Bronchial epithelial cell (primary cell): Measurements from ENCODE around the gene PDXDC1. TPM values are rescaled to one million over a fixed set of nuclear protein-coding genes. Genes with fewer than 3 reads are reported as not detected.
A peak's percentile ranks its signal among the peaks of the same experiment; 100 is the strongest.
"Not testable (repeated sequence)": the region's sequence is repeated elsewhere in the genome, so short reads cannot be mapped to it uniquely, and the experiment has no call there.

Experiments
- DNase-seq: peaks from one replicate; pipeline ENCODE4 v3.0.0-alpha.2; 2010; ENCODE audit warnings: low read depth
- FAIRE-seq: peaks from 2 replicates; lab custom pipeline; 2011; peaks lifted over from hg19 to GRCh38; lab: Jason Lieb, UNC
- H3K27me3 ChIP-seq: 2 replicates; pipeline ENCODE4 v1.5.1; 2011; ENCODE audit warnings: low read length; ENCODE audit not compliant: control insufficient read depth, insufficient read depth
- H3K36me3 ChIP-seq: 2 replicates; pipeline ENCODE4 v1.5.1; 2011; ENCODE audit warnings: low read length; ENCODE audit not compliant: control insufficient read depth, insufficient read depth
- H3K4me3 ChIP-seq: 2 replicates; pipeline ENCODE4 v1.5.1; 2011; ENCODE audit warnings: mild to moderate bottlenecking, low read depth, low read length, control low read depth
- CTCF ChIP-seq: IDR thresholded peaks from 2 replicates; pipeline ENCODE4 v1.5.1; 2011; ENCODE audit warnings: mild to moderate bottlenecking, moderate library complexity, low read length, control low read depth, inconsistent platforms; ENCODE audit not compliant: insufficient read depth, severe bottlenecking
- total RNA-seq: library from RNA; depleted of rRNA; stranded (reverse); fragments of >200 nt; gene quantifications from 2 replicates; pipeline ENCODE4 v1.2.1, GENCODE V29; 2014

The PDXDC1 gene
- 71.9 and 75.1 TPM in 2 replicates for total RNA-seq

- not testable (repeated sequence) for H3K36me3 ChIP-seq, FAIRE-seq, H3K27me3 ChIP-seq
- peak; percentile 87 for DNase-seq
- peak within 1 kb of the TSS; percentile 98 for H3K4me3 ChIP-seq
Measured at GRCh38 chr16:14974656-14975417, at the start of gene PDXDC1. TSS of gene PDXDC1 (plus strand) at chr16:14975026. CDS start at chr16:14975200, 174 bp downstream.

- DNase-seq, H3K27me3 ChIP-seq, H3K4me3 ChIP-seq, FAIRE-seq, H3K36me3 ChIP-seq: not testable (repeated sequence)
Measured at GRCh38 chr16:14928064-14928714, 46.6 kb upstream of the PDXDC1 start.

GRCh38 chr16:14929176-14929575, 45.6 kb upstream of the PDXDC1 start:
- not testable (repeated sequence) for H3K4me3 ChIP-seq, H3K27me3 ChIP-seq, FAIRE-seq, H3K36me3 ChIP-seq, DNase-seq

- not testable (repeated sequence) for H3K27me3 ChIP-seq, DNase-seq, H3K4me3 ChIP-seq, FAIRE-seq, H3K36me3 ChIP-seq
Measured at GRCh38 chr16:14930246-14930645, 44.6 kb upstream of the PDXDC1 start.

- not testable (repeated sequence) for H3K27me3 ChIP-seq, H3K36me3 ChIP-seq, H3K4me3 ChIP-seq, FAIRE-seq, DNase-seq
Measured at GRCh38 chr16:14930971-14931370, 43.9 kb upstream of the PDXDC1 start.

- not testable (repeated sequence) for H3K27me3 ChIP-seq, DNase-seq, FAIRE-seq, H3K36me3 ChIP-seq, H3K4me3 ChIP-seq
Measured at GRCh38 chr16:14932581-14933375, 42.0 kb upstream of the PDXDC1 start.

- FAIRE-seq, H3K27me3 ChIP-seq, H3K4me3 ChIP-seq, DNase-seq, H3K36me3 ChIP-seq: not testable (repeated sequence)
Measured at GRCh38 chr16:14937143-14937542, 37.7 kb upstream of the PDXDC1 start, which contains the start of gene NPIPA1. TSS of gene NPIPA1 (plus strand) at chr16:14937443. CDS start at chr16:14937443, 0 bp downstream.

- H3K36me3 ChIP-seq, FAIRE-seq, H3K4me3 ChIP-seq, DNase-seq, H3K27me3 ChIP-seq: not testable (repeated sequence)
Measured at GRCh38 chr16:14937994-14938393, 36.8 kb upstream of the PDXDC1 start.

GRCh38 chr16:14942686-14943085, 32.1 kb upstream of the PDXDC1 start:
- not testable (repeated sequence) for DNase-seq, H3K4me3 ChIP-seq, H3K27me3 ChIP-seq, H3K36me3 ChIP-seq, FAIRE-seq

- H3K4me3 ChIP-seq, result no peak overlapping the region
- no peaks in the 10 kb centered on the region for H3K27me3 ChIP-seq
- TF ChIP-seq CTCF, result no peak
- H3K36me3 ChIP-seq, result no peaks in the 10 kb centered on the region
- no peak for FAIRE-seq
- no peak for DNase-seq
Measured at GRCh38 chr16:14955546-14956231, 19.1 kb upstream of the PDXDC1 start.
